HL-60 (cell line): ENCODE data around the gene LRRC55.

Experiments used
- DNase-seq, 2 experiments: peaks; one replicate each; pipeline ENCODE4 v3.0.0-alpha.2; 2010 to 2020; ENCODE audit warnings: low read depth in 1 of 2, low spot score in 1 of 2
- H3K27ac ChIP-seq: fragments of 250-450 bp; sonication (Bioruptor Pico); replicated peaks from 2 replicates; pipeline ENCODE4 v1.5.1; 2020; ENCODE audit warnings: mild to moderate bottlenecking, moderate library complexity
- H3K27me3 ChIP-seq: fragments of 250-450 bp; sonication (Bioruptor Pico); 2 replicates; pipeline ENCODE4 v1.5.1; 2021; ENCODE audit warnings: mild to moderate bottlenecking, moderate library complexity; ENCODE audit not compliant: insufficient read depth, poor library complexity, severe bottlenecking
- H3K4me3 ChIP-seq: replicated peaks from 2 replicates; pipeline ENCODE4 v1.5.1; 2011; ENCODE audit warnings: mild to moderate bottlenecking, control low read depth, low read length; ENCODE audit not compliant: insufficient read depth
- CTCF ChIP-seq: IDR thresholded peaks from one replicate; pipeline ENCODE4 v1.5.1; 2011; ENCODE audit warnings: low read length, control low read depth, inconsistent platforms; ENCODE audit not compliant: insufficient read depth
- GABPA ChIP-seq: IDR thresholded peaks from 2 replicates; pipeline ENCODE4 v1.6.1; 2012; ENCODE audit warnings: low read depth
- POLR2AphosphoS5 ChIP-seq: IDR thresholded peaks from 2 replicates; pipeline ENCODE4 v1.6.1; 2012; ENCODE audit warnings: low read depth
- SPI1 ChIP-seq: IDR thresholded peaks from 2 replicates; pipeline ENCODE4 v1.6.1; 2012; ENCODE audit warnings: low read depth, mild to moderate bottlenecking, borderline replicate concordance
- TF ChIP-seq, protein P1 (sequence below): IDR thresholded peaks from 2 replicates; pipeline ENCODE4 v1.6.1; 2012; ENCODE audit warnings: low read depth; ENCODE audit not compliant: insufficient replicate concordance

LRRC55 gene

GRCh38 chr11:57202281-57202680 lies 20.5 kb downstream of the LRRC55 start:
- TF ChIP-seq POLR2AphosphoS5 (no peak), SPI1 (no peak), GABPA (no peak), CTCF (no peak)
- TF ChIP-seq, protein P1, sequence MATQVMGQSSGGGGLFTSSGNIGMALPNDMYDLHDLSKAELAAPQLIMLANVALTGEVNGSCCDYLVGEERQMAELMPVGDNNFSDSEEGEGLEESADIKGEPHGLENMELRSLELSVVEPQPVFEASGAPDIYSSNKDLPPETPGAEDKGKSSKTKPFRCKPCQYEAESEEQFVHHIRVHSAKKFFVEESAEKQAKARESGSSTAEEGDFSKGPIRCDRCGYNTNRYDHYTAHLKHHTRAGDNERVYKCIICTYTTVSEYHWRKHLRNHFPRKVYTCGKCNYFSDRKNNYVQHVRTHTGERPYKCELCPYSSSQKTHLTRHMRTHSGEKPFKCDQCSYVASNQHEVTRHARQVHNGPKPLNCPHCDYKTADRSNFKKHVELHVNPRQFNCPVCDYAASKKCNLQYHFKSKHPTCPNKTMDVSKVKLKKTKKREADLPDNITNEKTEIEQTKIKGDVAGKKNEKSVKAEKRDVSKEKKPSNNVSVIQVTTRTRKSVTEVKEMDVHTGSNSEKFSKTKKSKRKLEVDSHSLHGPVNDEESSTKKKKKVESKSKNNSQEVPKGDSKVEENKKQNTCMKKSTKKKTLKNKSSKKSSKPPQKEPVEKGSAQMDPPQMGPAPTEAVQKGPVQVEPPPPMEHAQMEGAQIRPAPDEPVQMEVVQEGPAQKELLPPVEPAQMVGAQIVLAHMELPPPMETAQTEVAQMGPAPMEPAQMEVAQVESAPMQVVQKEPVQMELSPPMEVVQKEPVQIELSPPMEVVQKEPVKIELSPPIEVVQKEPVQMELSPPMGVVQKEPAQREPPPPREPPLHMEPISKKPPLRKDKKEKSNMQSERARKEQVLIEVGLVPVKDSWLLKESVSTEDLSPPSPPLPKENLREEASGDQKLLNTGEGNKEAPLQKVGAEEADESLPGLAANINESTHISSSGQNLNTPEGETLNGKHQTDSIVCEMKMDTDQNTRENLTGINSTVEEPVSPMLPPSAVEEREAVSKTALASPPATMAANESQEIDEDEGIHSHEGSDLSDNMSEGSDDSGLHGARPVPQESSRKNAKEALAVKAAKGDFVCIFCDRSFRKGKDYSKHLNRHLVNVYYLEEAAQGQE: no peak
- Histone ChIP-seq H3K27ac (no peak overlapping the region), H3K27me3 (peaks cover 2% of the 10 kb centered on the region), H3K4me3 (no peak overlapping the region)
- DNase-seq: no peak

DNA sequence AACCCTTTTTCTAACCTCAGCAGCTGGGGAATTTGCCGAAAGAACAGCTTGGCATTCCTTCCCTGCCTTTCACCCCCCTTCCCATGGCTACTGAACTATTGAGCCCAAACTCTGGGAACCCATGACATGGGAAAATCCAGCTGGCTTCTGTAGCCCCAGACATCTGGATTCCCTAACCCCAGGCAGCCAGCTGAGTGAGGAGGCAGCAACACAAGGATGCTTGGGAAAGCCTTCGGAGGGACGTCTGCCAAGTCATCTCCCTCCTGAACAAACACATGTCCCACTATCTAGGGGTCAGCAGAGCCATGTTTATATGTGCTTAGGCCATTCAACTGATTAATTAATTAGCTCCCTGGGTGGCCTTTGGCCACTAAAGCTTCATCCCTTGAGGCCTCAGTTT lies 21.6 kb downstream of the LRRC55 start:
- Histone ChIP-seq H3K4me3 (no peak overlapping the region), H3K27me3 (peaks cover 2% of the 10 kb centered on the region), H3K27ac (no peak overlapping the region)
- no peak for DNase-seq
- TF ChIP-seq POLR2AphosphoS5 (no peak), GABPA (no peak), SPI1 (no peak), CTCF (no peak)
- TF ChIP-seq, protein P1: no peak

DNA sequence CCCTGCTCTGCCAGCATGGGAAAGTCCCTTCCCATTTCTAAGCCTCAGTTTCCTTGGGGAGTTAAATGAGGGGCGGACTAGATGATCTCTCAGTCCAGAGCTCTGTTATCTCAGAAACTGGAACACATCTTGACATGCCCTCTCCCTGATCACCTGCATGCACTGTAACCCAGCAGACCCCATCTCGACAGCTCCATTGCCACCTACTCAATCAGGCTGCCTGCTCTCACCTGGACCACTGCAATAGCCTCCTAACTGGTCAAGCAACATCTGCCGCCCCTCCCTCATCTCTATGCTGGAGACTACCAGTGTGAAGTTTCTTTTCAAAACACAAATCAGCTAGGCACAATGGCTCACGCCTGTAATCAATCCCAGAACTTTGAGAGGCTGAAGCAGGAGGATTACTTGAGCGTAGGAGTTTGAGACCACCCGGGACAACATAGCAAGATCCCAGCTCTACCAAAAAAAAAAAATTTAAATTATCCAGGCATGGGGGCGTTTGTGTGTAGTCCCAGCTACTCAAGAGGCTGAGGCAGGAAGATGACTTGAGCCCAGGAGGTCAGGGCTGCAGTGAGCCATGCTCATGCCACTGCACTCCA lies 22.2 kb downstream of the LRRC55 start:
- no peak for DNase-seq
- Histone ChIP-seq H3K27me3 (peaks cover 2% of the 10 kb centered on the region), H3K27ac (no peak overlapping the region), H3K4me3 (no peak overlapping the region)
- TF ChIP-seq GABPA (no peak), CTCF (no peak), POLR2AphosphoS5 (no peak), SPI1 (no peak)
- TF ChIP-seq, protein P1: no peak
